SKM-1 (cell line): ENCODE data around the gene LRRC8B.
"Not testable (repeated sequence)": the region's sequence is repeated elsewhere in the genome, so short reads cannot be mapped to it uniquely, and the experiment has no call there.

Source experiments
- DNase-seq: peaks from one replicate; lab custom pipeline; 2025; ENCODE audit not compliant: unreplicated experiment; lab: John Stamatoyannopoulos, UW

The LRRC8B gene

GRCh38 chr1:89606227-89606980 is 81.8 kb downstream of the LRRC8B start:
- no peak for DNase-seq

GRCh38 chr1:89607156-89607555 is 82.5 kb downstream of the LRRC8B start:
- DNase-seq: no peak

DNA sequence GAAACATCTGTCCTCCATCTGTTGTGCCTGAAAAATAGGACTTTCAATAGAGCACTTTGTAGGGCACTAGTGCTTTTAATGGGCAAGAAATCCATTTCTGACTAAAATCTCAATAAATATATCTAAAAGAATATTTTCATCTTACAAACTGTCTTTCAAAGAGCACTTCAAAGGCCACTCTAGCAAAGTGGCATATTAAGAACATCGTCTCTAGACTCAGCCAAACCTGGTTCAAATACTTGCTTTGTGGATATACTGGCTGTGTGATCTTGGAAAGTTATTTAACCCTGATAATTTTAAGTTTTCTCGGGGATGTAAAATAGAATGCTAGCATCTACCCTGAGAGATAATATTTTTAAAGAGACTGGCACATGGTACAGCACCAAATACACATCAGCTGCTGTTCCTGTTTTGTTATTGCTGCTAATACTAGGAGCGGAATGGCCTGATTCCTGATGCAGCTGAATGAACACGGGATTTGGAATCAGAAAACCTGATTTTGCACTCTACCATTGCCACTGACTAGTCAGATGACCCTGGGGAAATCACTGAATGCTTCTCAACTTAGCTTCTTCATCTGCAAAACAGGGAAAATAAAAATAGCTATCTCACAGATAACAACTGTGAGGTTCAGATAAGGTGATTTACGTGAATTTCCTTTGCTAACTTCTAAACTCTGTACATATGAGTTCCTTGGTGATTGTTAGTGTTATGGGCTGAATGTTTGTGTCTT is 83.1 kb downstream of the LRRC8B start:
- no peak for DNase-seq

GRCh38 chr1:89608319-89608983 is 83.8 kb downstream of the LRRC8B start:
- DNase-seq: no peak

DNA sequence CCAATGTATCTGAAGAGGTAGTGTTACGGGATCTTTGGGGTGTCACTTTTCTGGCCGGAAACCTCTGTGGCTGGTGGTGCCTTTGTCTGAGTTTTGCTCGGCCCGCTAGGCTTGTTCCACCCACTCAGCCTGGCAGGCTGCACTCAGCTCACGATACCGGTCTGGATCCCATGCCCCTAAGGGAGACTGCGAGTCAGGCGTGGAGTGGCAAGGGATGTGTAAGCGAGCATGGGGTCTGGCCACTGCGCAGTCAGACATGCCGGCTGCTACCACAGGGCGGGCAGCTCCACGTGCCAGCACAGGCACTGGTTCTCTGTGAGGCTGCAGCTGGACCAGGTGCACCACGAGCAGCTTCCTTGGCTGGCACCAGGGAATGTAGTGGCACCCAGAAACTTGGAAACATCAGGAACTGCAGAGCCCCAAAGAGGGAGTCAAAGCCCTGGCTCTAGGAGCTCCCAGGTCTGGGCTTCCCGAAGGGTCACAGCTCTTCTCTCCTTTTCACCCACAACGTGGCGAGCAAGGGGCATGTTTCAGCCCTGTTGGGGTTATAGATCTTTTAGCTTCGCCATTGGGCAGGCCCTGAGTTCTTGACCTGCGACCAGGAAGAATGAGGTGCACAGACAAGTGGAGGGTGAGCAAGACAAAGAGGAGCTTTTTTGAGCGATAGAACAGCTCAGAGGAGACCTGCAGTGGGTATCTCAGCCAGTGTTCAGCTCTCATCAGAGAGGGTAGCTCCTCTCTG is 84.5 kb downstream of the LRRC8B start:
- DNase-seq: no peak

DNA sequence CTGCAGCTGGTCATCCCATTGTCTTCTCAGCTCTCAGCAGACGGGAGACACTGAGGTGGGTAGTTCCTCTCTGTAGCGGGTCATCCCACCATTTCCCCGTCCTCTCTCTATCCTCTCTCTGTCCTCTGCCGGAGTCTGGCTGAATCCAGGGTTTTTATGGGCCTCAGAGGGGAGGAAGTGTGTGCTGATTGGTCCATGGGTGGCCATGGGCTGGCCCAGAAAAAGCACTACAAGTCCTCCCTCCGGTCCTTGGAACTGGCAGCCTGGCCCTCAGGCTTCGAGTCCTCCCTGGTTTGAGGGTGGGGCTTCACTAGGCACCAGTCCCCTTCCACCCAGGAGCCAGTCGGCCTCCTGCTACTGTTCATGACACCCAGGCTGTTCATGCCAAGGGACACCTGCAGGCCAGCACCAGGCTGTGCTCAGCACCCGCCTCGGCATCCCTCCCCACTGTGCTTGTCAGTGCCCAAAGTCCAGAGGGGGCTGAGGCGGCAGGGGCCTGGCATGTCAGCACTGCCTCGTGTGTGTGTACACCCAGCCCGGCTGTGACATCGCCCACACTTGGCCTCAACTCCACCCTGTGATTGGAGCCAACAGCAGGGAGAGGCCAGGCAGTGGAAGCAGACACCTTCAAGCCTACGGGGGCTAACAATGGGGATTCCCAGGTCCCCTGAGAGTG is 85.3 kb downstream of the LRRC8B start:
- DNase-seq: no peak

GRCh38 chr1:89610457-89611011 is 85.9 kb downstream of the LRRC8B start:
- DNase-seq: no peak

DNA sequence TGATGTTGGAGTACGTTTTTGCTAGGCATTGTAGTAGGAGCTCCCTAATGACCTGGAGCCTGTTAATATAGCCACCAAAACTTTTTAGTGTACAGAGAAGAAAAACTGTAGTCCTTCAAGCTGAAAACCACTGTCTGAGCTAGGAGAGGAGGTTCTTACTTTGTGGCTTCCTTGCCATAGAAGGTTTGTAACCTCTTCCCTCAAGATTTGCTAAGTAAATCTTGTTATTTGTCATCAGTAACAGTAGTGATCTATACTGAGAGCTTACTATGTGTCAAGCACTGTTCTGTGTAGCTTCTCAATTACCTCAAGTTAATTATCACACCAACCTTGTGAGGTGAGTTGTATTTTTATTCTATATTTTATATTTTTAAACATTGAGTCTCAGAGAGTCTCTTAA is 87.1 kb downstream of the LRRC8B start:
- no peak for DNase-seq

GRCh38 chr1:89613928-89614327 is 89.3 kb downstream of the LRRC8B start:
- no peak for DNase-seq

- no peak for DNase-seq
Measured at GRCh38 chr1:89615676-89616598, 91.3 kb downstream of the LRRC8B start.

GRCh38 chr1:89616844-89617627 is 92.4 kb downstream of the LRRC8B start:
- DNase-seq: no peak

DNA sequence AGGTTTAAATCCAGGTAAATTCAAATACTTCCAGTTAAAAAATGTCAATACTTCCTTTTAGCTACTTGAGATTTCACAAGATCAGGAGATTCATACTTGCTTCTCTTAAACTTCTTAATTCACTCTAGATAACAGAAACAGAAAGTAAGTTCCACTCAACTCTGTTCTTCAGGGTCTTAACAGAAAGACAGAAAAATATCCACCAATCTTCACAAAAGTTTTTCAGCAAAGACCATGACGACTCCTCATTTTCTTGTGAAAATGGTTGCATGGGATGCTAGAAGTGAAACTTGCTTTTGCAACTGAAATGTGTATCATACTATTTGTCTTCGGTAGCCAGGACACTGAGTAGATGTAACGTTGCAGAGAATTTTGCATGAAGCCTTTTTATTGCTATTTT is 96.0 kb downstream of the LRRC8B start:
- no peak for DNase-seq

DNA sequence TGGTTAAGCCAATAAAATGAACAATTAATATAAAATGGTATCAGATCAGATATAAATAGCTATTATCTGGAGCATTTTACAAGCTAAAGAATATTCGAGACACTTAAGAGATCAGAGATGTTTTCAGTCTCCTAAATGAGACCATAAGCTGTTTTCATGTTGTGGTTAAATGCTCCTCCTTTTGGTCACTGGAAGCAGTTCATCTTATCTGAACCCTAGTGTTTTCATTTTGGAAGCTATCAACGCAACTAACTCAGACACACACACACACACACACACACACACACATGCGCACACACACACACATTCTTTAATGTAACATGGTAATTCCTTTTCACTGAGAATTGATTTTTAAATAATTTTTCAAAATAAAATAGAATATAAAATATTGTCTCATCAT is 98.3 kb downstream of the LRRC8B start:
- no peak for DNase-seq

GRCh38 chr1:89624314-89624713 is 99.7 kb downstream of the LRRC8B start:
- DNase-seq: no peak

- no peak for DNase-seq
Measured at GRCh38 chr1:89624715-89625323, 100.2 kb downstream of the LRRC8B start.

DNA sequence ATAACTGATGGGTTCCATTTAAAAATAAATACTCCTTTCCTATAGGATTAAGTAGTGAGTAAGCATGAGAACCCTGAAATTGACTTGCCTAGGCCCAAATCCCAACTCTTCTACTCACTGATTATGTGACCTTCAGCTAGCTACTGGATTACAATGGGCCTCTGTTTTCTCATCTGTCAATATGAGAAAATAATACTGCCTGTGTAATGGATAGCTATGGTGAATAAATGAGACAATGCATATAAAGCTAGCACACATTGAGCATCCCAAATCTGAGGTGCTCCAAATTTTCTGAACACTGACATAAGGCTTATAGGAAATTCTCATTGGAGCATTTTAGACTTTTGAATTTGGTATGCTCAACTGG is 103.0 kb downstream of the LRRC8B start:
- no peak for DNase-seq

DNA sequence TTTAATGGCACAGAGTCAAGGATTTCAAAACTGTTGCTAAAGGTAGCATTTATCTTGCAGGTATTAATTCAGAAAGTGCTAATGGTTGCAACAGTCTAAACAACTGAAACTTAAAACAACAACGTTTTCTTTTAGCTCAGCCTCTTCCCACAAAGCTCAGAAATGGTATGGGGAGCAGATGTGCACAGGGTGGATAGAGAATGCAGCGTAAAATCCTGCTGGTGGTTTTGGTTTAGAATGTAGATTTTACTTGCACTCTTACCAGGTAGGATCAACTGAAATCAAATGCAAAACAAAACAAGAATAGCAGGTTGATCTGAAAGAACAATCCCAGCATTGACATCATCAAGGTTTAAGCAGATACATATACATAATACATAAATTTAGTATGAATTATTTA is 104.5 kb downstream of the LRRC8B start:
- no peak for DNase-seq

DNA sequence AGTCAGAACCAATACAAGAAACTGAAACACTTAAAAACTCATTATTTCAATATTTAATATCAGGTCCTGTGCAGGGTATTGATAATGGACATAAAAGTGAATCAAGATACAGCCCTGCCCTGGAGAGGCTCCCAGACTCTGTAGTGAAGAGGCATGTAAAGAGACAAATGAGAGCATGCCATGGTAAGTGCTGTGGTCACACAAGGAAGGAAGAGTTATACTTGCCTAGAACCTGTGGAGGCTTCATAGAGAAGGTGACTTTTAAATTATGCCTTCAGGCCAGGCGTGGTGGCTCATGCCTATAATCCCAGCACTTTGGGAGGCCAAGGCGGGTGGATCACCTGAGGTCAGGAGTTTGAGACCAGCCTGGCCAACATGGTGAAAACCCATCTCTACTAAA is 105.0 kb downstream of the LRRC8B start:
- not testable (repeated sequence) for DNase-seq
